Bronchial smooth muscle cell (primary cell): ENCODE measurements around the gene ZNF722. TPM values are rescaled to one million over a fixed set of nuclear protein-coding genes. Genes with fewer than 3 reads are reported as not detected.

Source experiments
- total RNA-seq: library from RNA; depleted of rRNA; stranded (reverse); fragments of >200 nt; gene quantifications from 2 replicates; pipeline ENCODE4 v1.2.1, GENCODE V29; 2014

Gene ZNF722
- total RNA-seq: not detected in 2 replicates

DNA sequence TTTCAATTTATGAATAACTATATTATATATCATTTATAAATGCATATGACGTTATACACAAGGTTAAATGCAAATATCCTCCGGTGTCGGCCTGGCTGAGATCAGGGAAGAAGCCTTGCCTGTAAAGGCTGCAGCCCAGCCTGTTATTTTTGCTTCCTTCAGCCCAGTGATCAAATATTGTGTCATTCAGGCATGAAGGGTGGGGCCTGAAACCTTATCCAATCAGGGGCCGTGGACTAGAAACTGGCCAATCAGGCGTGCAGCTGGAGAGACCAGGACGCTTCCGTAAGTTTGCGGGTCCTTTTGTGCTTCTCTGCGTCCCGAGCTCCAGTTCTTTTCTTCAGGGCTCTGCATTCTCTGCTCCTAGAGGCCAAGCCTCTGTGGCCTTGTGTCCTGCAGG, at the start of gene ZNF722:
Gene ZNF722, plus strand, starts transcription at position 301 of the 400 bp plus-strand sequence. CDS start 113 bp downstream, outside the sequence.

DNA sequence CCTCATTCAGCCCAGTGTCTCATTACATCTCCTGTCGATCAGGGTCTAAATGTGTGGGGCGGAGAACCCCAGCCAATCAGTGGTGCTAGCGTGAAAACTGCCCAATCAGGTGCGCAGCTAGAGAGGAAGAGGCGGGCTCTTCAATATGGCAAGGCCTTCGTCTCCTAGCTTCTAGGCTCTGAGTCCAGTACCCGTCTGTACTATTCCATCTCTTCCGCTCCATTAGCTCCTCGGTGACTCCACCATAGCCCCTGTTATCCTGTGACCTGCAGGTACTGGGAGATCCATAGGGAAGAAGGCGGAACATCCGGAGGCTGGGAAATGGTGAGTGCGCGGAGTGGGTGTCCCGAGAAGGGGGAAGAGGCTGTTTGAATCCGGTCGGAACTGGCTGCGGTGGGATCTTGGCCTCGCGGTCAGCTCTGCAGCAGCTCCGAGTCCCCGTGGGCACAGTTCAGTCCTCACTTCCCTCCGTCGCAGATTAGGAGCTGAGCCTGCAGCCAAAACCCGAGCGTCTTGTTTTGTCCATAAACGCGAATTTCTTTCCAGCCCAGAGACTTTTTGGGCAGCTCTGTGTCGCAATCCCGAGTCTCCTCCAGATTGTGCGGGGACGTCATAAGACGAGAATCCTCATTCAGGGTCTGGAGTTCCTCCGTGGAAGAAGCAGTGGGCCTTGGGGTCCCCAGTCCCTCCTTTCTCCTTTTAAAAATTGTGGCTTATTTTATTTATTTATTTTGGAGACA, 46.8 kb downstream of the ZNF722 start, which contains the start of gene ZNF727:
Gene ZNF727, plus strand, starts transcription at position 134 of the 740 bp plus-strand sequence. Its CDS starts 188 bp downstream, at position 322.

Other genes with a start within 250 kb of the ZNF722 start
- gene ZNF727, start 46.6 kb downstream of the ZNF722 start, total RNA-seq: under 0.01 TPM in 1 of 2 replicates, not detected in the other
- gene ZNF735, start 208.4 kb downstream of the ZNF722 start, total RNA-seq: not detected in 2 replicates
- gene ZNF679, start 229.6 kb downstream of the ZNF722 start, total RNA-seq: not detected in 2 replicates